Esophagus (tissue), 2 donors: ENCODE results near the gene DLGAP1. TPM values are rescaled to one million over a fixed set of nuclear protein-coding genes. Genes with fewer than 3 reads are reported as not detected.

ENCODE experiments used
- H3K27ac ChIP-seq, 2 donors: one replicate each; pipeline ENCODE4 v1.5.1; 2013; ENCODE audit warnings: low read depth in 2 of 2, mild to moderate bottlenecking in 2 of 2, inconsistent platforms in 1 of 2, low read length in 1 of 2, moderate library complexity in 1 of 2
- H3K27me3 ChIP-seq, 2 donors: one replicate each; pipeline ENCODE4 v1.6.1; 2013; ENCODE audit warnings: low read length in 2 of 2, control low read depth in 1 of 2, mild to moderate bottlenecking in 1 of 2; ENCODE audit not compliant: insufficient read depth in 2 of 2, control insufficient read depth in 1 of 2
- H3K36me3 ChIP-seq, 2 donors: one replicate each; pipeline ENCODE4 v1.6.1; 2013; ENCODE audit warnings: low read length in 1 of 2; ENCODE audit not compliant: control insufficient read depth in 2 of 2, insufficient read depth in 2 of 2
- H3K4me1 ChIP-seq, 2 donors: one replicate each; pipeline ENCODE4 v1.6.1; 2013; ENCODE audit warnings: low read length in 1 of 2; ENCODE audit not compliant: control insufficient read depth in 2 of 2, insufficient read depth in 2 of 2
- H3K4me3 ChIP-seq, 2 donors: one replicate each; pipeline ENCODE4 v1.5.1; 2013; ENCODE audit warnings: low read length in 2 of 2, mild to moderate bottlenecking in 2 of 2, low read depth in 1 of 2, moderate library complexity in 1 of 2
- H3K9me3 ChIP-seq, 2 donors: one replicate each; pipeline ENCODE4 v1.6.1; 2013; ENCODE audit warnings: mild to moderate bottlenecking in 2 of 2, low read depth in 1 of 2, low read length in 1 of 2, moderate library complexity in 1 of 2; ENCODE audit not compliant: control insufficient read depth in 2 of 2, insufficient read depth in 1 of 2
- WGBS, 2 donors: extraction: QIAGEN DNeasy Blood & Tissue Kit; methylation state at CpG; one replicate each; pipeline ENCODE4 v1.1.7; 2013; 5-methylcytosine and 5-hydroxymethylcytosine counted together
- polyA plus RNA-seq, 2 donors: library from polyadenylated mRNA; stranded (reverse); fragments of 200-250 nt; gene quantifications; one replicate each; pipeline ENCODE4 v1.2.3, GENCODE V29; 2013
- donor health status: healthy with polysubstance abuse.
- donor health status: Bipolar disorder and iron deficiency.

The DLGAP1 gene
- polyA plus RNA-seq, 2 donors: 0.47 to 0.59 TPM

DNA sequence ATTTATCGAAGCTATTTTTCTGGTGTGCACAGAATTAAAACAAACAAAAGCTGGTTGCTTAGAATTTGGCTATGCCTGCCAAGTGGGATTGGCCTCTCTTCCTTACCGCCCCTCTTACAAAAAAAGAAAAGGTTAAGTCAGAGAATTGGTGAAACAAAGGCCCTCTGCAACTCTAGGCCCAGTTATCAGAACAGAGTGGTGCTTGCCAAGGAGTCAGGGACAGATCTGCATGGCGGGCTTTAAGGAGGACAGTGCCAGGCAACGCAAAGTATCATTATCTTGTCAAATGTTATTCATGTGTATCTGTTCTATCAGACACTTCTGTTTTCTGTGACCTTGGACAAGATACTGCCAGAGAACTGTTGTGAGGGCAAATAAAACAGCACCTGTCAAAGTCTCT, 926.9 kb downstream of the DLGAP1 start:
- WGBS, 2 donors: 67% methylated on average over 4 of the region's 4 CpGs
- H3K4me1 ChIP-seq: peaks cover 0 to 2% of the 10 kb centered on the region in 2 donors
- no peak overlapping the region for H3K4me3 ChIP-seq
- H3K27ac ChIP-seq: no peak overlapping the region
- H3K36me3 ChIP-seq: no peaks in the 10 kb centered on the region
- no peaks in the 10 kb centered on the region for H3K27me3 ChIP-seq
- H3K9me3 ChIP-seq: no peaks in the 10 kb centered on the region

GRCh38 chr18:3526421-3527354, 928.4 kb downstream of the DLGAP1 start:
- Histone ChIP-seq H3K27ac (no peak overlapping the region), H3K4me1 (peaks cover 0 to 2% of the 10 kb centered on the region in 2 donors), H3K4me3 (no peak overlapping the region), H3K36me3 (no peaks in the 10 kb centered on the region), H3K27me3 (no peaks in the 10 kb centered on the region), H3K9me3 (no peaks in the 10 kb centered on the region)
- 52 to 57% methylated on average over 13 of the region's 13 CpGs for WGBS, 2 donors

DNA sequence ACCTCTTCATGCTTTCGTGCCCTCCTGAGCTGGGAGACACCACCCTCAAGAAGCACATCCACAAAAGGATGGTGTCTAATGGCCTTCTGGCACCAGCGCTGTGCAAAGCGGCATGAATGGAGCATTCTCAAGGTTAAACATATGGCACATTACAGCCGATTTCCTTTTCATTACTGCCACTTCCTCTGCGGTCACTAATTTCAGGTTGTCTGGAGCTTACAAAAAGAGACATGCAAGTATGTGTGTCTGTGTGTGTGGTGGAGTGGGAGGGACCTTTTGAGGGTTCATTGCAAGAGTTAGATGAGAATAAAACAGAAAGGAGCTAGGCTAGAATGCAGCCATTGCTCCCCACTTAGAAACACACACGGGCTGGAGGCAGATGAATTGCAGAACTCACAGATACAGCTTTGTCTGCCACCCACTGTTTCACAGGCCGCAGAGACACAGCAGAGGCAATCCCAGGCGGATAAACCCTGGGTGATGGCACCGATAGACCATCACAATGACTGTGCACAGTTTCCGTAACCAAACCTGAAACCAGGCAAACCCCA, 929.2 kb downstream of the DLGAP1 start:
- Histone ChIP-seq H3K36me3 (no peaks in the 10 kb centered on the region), H3K4me1 (peaks cover 0 to 2% of the 10 kb centered on the region in 2 donors), H3K4me3 (no peak overlapping the region), H3K9me3 (no peaks in the 10 kb centered on the region), H3K27ac (no peak overlapping the region), H3K27me3 (no peaks in the 10 kb centered on the region)
- 69 to 77% methylated on average over 10 of the region's 10 CpGs for WGBS, 2 donors

- peaks cover 0 to 2% of the 10 kb centered on the region in 2 donors for H3K4me1 ChIP-seq
- WGBS, 2 donors: 86% methylated on average over 5 of the region's 5 CpGs
- no peak overlapping the region for H3K4me3 ChIP-seq
Measured at GRCh38 chr18:3524706-3525105, 930.4 kb downstream of the DLGAP1 start.

DNA sequence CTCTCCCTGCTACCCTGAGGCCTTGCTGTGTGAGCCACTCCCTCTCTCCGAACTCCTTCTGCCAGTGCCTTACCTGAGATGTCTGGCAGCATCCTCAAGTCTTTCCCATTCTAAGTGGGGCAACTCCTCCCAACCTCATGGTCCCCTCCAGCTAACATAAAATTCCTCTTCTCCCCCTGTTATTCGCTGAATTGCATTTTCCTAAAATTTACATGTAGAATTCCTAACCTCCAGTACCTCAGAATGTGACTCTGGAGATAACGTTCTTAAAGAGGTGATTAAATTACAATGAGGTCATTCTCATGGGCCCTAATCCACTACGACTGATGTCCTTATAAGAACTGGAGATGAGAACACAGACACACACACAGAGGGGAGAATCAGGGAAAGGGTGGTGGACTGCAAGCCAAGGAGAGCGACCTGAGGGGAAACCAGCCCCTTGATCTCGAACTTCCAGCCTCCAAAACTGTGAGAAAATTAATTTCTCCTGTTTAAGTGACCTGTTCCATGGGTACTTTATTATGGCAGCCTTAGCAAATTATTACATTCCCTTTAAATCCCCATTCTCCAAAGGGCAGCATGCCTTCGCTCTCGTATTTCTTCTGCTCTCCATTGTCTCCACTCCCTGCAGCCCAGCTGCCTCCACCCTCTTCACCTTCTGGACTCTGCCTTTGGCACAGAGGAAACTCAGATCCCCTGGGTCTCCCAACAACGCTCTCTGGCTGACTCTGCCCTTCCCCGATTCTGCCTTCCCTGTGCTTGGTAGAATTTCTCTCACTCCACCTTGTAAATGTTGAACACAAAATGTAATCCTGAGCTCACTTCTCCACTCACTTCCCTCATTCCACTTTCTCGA, 934.6 kb downstream of the DLGAP1 start:
- Histone ChIP-seq H3K4me3 (no peak overlapping the region), H3K9me3 (no peaks in the 10 kb centered on the region), H3K27me3 (no peaks in the 10 kb centered on the region), H3K36me3 (no peaks in the 10 kb centered on the region), H3K27ac (no peak overlapping the region), H3K4me1 (no peaks in the 10 kb centered on the region)
- 82 to 84% methylated on average over 11 of the region's 11 CpGs for WGBS, 2 donors

More at GRCh38 chr18:3524706-3525105, 930.4 kb downstream of the DLGAP1 start:
- H3K27me3 ChIP-seq: no peaks in the 10 kb centered on the region
- H3K27ac ChIP-seq: no peak overlapping the region
- no peaks in the 10 kb centered on the region for H3K36me3 ChIP-seq
- H3K9me3 ChIP-seq: no peaks in the 10 kb centered on the region

- WGBS, 2 donors: 79 to 81% methylated on average over 15 of the region's 15 CpGs
- Histone ChIP-seq H3K4me1 (no peaks in the 10 kb centered on the region), H3K27me3 (no peaks in the 10 kb centered on the region), H3K27ac (no peak overlapping the region), H3K36me3 (no peaks in the 10 kb centered on the region), H3K9me3 (no peaks in the 10 kb centered on the region), H3K4me3 (no peak overlapping the region)
Measured at GRCh38 chr18:3514312-3515216, 940.5 kb downstream of the DLGAP1 start.

- no peak overlapping the region for H3K4me3 ChIP-seq
Measured at GRCh38 chr18:3513481-3513880, 941.6 kb downstream of the DLGAP1 start.

GRCh38 chr18:3511980-3512379, 943.1 kb downstream of the DLGAP1 start:
- no peaks in the 10 kb centered on the region for H3K4me1 ChIP-seq
- no peaks in the 10 kb centered on the region for H3K27me3 ChIP-seq
- 12 to 20% methylated on average over 2 of the region's 2 CpGs for WGBS, 2 donors
- no peaks in the 10 kb centered on the region for H3K9me3 ChIP-seq
- no peak overlapping the region for H3K4me3 ChIP-seq
- H3K36me3 ChIP-seq: no peaks in the 10 kb centered on the region
- no peak overlapping the region for H3K27ac ChIP-seq

More at GRCh38 chr18:3513481-3513880, 941.6 kb downstream of the DLGAP1 start:
- no peaks in the 10 kb centered on the region for H3K4me1 ChIP-seq
- no peaks in the 10 kb centered on the region for H3K9me3 ChIP-seq
- no peak overlapping the region for H3K27ac ChIP-seq
- 90 to 97% methylated on average over 1 of the region's 1 CpG for WGBS, 2 donors
- no peaks in the 10 kb centered on the region for H3K27me3 ChIP-seq
- H3K36me3 ChIP-seq: no peaks in the 10 kb centered on the region
